ENCODE results near the gene FADS1.

DNA sequence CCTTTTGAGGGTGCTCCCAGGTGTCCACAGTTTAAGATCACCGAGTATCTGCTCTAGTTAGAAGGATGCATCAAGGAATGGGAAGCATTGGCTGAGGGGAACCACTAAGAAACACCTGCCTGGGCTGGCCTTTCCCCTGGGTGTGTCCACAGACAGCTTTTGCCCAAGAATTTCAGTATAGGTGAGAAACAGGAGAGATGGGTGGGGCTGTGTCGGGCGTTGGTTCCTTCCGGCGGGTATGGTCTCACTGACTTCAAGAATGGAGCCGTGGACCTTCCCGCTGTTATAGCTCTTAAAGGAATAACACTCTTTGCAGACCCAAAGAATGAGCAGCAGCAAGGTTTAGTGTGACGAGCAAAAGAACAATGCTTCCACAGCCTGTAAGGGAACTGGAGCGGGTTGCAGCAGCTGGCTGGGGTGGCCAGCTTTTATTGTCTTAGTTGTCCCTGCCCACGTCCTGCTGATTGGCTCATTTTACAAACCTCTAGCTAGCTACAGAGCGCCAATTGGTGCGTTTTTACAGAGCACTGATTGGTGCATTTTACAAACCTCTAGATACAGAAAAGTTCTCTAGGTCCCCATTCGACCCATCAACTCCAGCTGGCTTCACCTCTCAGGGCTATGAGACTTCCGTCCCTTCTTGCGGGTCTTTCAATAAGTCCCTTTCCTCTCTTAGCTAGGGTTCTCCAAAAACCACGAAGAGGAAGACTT, 2.4 kb downstream of the FADS1 start:
- TF ChIP-seq SNRNP70 (IDR thresholded peaks at IDR 0.05; ENCODE audit: low read depth, low read length) (no peak), KDM4B (CRISPR knock-in tag; IDR thresholded peaks at IDR 0.05) (no peak), RAD21 (CRISPR knock-in tag; IDR thresholded peaks at IDR 0.05) (no peak)
- TF ChIP-seq, protein P1, sequence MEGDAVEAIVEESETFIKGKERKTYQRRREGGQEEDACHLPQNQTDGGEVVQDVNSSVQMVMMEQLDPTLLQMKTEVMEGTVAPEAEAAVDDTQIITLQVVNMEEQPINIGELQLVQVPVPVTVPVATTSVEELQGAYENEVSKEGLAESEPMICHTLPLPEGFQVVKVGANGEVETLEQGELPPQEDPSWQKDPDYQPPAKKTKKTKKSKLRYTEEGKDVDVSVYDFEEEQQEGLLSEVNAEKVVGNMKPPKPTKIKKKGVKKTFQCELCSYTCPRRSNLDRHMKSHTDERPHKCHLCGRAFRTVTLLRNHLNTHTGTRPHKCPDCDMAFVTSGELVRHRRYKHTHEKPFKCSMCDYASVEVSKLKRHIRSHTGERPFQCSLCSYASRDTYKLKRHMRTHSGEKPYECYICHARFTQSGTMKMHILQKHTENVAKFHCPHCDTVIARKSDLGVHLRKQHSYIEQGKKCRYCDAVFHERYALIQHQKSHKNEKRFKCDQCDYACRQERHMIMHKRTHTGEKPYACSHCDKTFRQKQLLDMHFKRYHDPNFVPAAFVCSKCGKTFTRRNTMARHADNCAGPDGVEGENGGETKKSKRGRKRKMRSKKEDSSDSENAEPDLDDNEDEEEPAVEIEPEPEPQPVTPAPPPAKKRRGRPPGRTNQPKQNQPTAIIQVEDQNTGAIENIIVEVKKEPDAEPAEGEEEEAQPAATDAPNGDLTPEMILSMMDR (CRISPR knock-in tag; IDR thresholded peaks at IDR 0.05): no peak

Measured in HepG2 (cell line).